ENCODE data around the gene KLK13.

- TF ChIP-seq GATA2 (IDR thresholded peaks at IDR 0.05; ENCODE audit: low read depth, low read length) (no peak), GATA3 (IDR thresholded peaks at IDR 0.05; ENCODE audit: low read depth, low read length) (no peak)
These were observed 17.7 kb upstream of the KLK13 start, which contains the start of gene KLK14 for GRCh38 chr19:51082611-51083010.
